HEK293T (cell line): ENCODE data around the gene MRPS12.

Experiments used
- ARNT ChIP-seq: fragments of 450-650 bp; IDR thresholded peaks from 2 replicates; pipeline ENCODE4 v1.6.1; 2017; ENCODE audit warnings: mild to moderate bottlenecking
- BHLHE40 ChIP-seq: fragments of 450-650 bp; IDR thresholded peaks from 2 replicates; pipeline ENCODE4 v1.6.1; 2016; ENCODE audit warnings: mild to moderate bottlenecking, moderate library complexity, borderline replicate concordance
- CTBP1 ChIP-seq: fragments of 450-650 bp; IDR thresholded peaks from 2 replicates; pipeline ENCODE4 v1.6.1; 2016; ENCODE audit warnings: borderline replicate concordance
- ELF4 ChIP-seq: fragments of 450-650 bp; IDR thresholded peaks from 2 replicates; pipeline ENCODE4 v1.6.1; 2017; ENCODE audit warnings: antibody characterized with exemption
- FOXA1 ChIP-seq: fragments of 450-650 bp; IDR thresholded peaks from 2 replicates; pipeline ENCODE4 v1.6.1; 2016; ENCODE audit warnings: mild to moderate bottlenecking
- FOXM1 ChIP-seq: fragments of 450-650 bp; IDR thresholded peaks from 2 replicates; pipeline ENCODE4 v1.6.1; 2017; ENCODE audit warnings: mild to moderate bottlenecking, borderline replicate concordance
- L3MBTL2 ChIP-seq: fragments of 450-650 bp; conservative IDR thresholded peaks from 2 replicates; pipeline ENCODE4 v1.6.1; 2016; ENCODE audit warnings: mild to moderate bottlenecking
- LEF1 ChIP-seq: fragments of 450-650 bp; IDR thresholded peaks from 2 replicates; pipeline ENCODE4 v1.6.1; 2017; ENCODE audit warnings: mild to moderate bottlenecking, borderline replicate concordance
- NFRKB ChIP-seq: fragments of 450-650 bp; IDR thresholded peaks from 2 replicates; pipeline ENCODE4 v1.6.1; 2016; ENCODE audit warnings: mild to moderate bottlenecking, moderate library complexity
- PKNOX1 ChIP-seq: fragments of 450-650 bp; IDR thresholded peaks from 2 replicates; pipeline ENCODE4 v1.6.1; 2016
- SP1 ChIP-seq: fragments of 450-650 bp; IDR thresholded peaks from 2 replicates; pipeline ENCODE4 v1.6.1; 2017
- SUZ12 ChIP-seq: fragments of 450-650 bp; IDR thresholded peaks from 2 replicates; pipeline ENCODE4 v1.6.1; 2016; ENCODE audit warnings: mild to moderate bottlenecking
- TARDBP ChIP-seq: fragments of 450-650 bp; IDR thresholded peaks from 2 replicates; pipeline ENCODE4 v1.6.1; 2016
- ZNF384 ChIP-seq: fragments of 450-650 bp; IDR thresholded peaks from 2 replicates; pipeline ENCODE4 v1.6.1; 2016

GRCh38 chr19:38889803-38890202 lies 40.9 kb upstream of the MRPS12 start:
- TF ChIP-seq SP1 (no peak), NFRKB (no peak), FOXM1 (no peak), SUZ12 (no peak), LEF1 (no peak), BHLHE40 (no peak), ZNF384 (no peak), FOXA1 (no peak), CTBP1 (no peak), TARDBP (no peak), PKNOX1 (no peak), ELF4 (no peak), ARNT (no peak), L3MBTL2 (no peak)
